Activated T-helper 9 cell treated with anti-CD3 and anti-CD28 coated beads, Interleukin-2, amount 50 U/mL, for 16 hours (primary cell): ENCODE data around the gene NME4.

ENCODE experiments used
- DNase-seq: peaks from one replicate; pipeline ENCODE4 v3.0.0-alpha.2; 2020; ENCODE audit warnings: low read depth

Gene NME4

DNA sequence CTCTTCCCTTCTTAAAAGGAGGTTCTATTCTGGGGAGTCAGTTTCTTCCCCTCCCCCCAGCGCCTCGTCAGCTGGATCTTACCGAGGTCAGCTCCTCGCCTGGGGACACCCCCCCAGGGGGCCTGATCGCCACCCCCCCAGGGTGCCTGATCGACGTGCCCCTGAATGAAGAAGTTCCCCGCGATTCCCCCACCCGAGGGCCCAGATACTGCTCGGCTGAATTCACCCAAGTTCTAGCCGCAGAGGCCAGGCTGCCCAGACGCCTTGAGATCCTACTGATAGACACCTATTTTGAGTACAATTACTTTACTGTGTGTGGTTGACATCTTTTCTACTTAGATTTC is 29.9 kb downstream of the NME4 start:
- DNase-seq = no peak

DNA sequence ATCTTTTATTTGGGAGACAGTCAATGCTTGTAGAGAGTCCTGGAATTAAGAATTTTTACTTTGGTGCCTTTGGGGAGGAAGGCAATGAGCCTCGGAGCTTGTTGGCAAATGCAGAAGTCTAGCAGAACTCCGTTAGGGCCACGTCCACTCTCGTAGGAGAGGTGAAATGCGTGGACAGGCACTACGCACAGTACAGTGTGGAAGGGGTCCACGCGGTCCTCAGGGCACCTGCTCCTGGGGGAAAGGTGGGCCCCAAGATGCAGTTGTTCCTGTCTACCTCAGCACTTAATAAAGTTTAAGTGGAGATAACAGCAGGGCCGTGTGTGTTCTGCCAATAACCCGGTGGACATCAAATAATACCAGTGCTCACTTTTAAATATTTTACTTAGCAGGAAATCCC is 30.3 kb downstream of the NME4 start:
- DNase-seq = no peak

- DNase-seq = no peak
These were observed 33.9 kb downstream of the NME4 start for GRCh38 chr16:430904-431303.

GRCh38 chr16:440627-441026 is 43.6 kb downstream of the NME4 start:
- DNase-seq = no peak

DNA sequence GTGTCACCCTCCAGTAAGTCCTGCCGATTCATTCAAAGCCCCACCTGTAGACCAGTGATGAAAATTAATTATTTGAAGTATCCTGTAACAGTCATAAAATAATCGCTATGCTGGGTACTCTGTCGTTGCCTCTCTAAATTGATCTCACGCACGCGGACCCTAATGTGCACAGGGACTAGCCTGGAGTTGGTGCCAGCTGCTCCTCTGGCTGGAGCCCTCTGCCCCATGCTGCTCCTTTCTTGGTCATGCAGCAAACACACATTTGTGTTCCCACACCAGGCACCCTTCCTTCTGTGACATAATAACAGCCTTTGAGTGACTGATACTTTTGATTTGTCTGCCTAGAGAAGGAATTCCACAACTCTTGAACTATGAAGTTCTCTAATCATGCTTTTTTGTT is 44.4 kb downstream of the NME4 start:
- no peak for DNase-seq

DNA sequence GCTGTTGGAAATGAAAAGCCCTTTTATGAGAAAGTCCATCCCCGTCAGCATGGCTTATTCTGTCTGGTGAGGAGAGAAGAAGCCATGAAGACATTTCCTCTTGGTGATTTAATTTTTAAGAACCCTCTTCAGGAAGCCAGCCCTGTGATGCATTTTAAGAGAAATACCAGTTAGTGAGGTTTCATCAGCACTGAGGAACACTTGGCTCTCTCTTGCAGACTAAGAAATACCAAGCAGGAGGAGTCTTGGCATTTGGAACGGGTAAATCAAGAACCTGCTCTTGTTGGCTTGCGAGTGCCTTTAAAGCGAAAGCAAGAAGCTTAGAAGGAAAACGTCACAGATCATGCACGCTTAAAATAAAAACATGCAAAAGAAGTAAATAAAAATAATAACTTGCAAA is 46.0 kb downstream of the NME4 start:
- DNase-seq = no peak

DNA sequence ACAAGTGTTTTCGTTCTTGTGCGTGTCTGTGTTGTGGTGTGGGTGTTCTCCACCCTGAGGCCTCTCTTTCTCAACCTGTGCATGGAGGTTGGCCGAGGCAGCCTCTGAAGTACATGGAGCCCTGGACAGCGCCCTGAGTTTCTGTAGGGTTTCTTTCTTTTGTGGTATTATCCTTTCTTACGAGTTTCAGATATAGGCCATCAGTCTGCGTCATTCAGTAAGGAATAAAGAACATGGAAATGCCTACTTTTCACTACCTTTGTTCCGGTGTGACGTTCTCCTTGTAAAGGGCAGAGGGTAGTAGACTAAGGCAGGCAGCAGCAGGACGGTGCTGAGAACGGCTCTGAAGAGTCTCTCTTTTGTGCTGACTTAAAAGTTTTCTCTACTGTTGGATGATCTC is 47.0 kb downstream of the NME4 start:
- DNase-seq = no peak

DNA sequence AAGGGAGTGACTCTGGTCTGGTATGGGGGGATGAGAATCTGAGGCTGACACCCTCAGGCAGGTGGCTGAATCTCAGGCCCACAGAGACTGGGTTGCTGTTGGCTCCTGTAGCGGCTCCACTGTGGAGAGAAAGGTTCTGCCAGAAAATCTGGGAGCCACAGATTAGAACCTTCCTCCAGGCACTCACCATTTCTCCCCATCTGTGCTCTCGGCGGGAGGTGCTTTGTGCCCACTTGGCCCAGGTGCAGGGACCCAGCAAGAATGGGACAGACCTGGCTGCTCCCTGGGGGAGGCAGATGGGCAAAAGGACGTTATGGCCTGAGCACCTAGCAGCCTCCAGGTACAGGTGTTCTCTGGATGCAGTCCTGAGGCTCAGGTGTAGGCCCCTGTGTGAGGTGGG is 48.6 kb downstream of the NME4 start:
- DNase-seq = no peak
